Measurements from ENCODE around the gene TAF1B. TPM values are rescaled to one million over a fixed set of nuclear protein-coding genes. Genes with fewer than 3 reads are reported as not detected.

Gene TAF1B
- total and polyA plus RNA-seq, 10 of the 15 experiments (the other 5 are each of a cell fraction or from before 2014, with no cell fraction given): 8.1 to 18.3 (median 12.4) TPM

- TF ChIP-seq CEBPZ (IDR thresholded peaks at IDR 0.05; ENCODE audit: low read depth, low read length) (no peak), KDM1A (IDR thresholded peaks at IDR 0.05; ENCODE audit: borderline replicate concordance) (no peak), PML (IDR thresholded peaks at IDR 0.05; ENCODE audit: low read length) (peak; percentile 78; the same call in 1 of the 2 replicates), CREM (IDR thresholded peaks at IDR 0.05; ENCODE audit: low read depth) (peak; percentile 16; the same call in 1 of the 2 replicates), NBN (IDR thresholded peaks at IDR 0.05) (peak; percentile 57; the same call in 1 of the 2 replicates), IKZF1 (conservative IDR thresholded peaks at IDR 0.05) (peak; percentile 96), MTA3 (IDR thresholded peaks at IDR 0.05; ENCODE audit: borderline replicate concordance, low read length) (no peak), SUZ12 (IDR thresholded peaks at IDR 0.05; ENCODE audit: unreplicated experiment) (no peak), ZNF217 (IDR thresholded peaks at IDR 0.05) (no peak), SRF (IDR thresholded peaks at IDR 0.05; ENCODE audit: low read depth in 2 of 2, low read length in 2 of 2) (0 out of 4 replicates have a peak, but pooled peaks of 1 of the 2 experiments have one; percentile 9), IKZF2 (IDR thresholded peaks at IDR 0.05) (peak; percentile 36 to 44; a peak in 3 of 4 replicates), HDAC6 (IDR thresholded peaks at IDR 0.05; ENCODE audit: unreplicated experiment) (no peak), BRCA1 (IDR thresholded peaks at IDR 0.05; ENCODE audit: low read depth, low read length) (no peak), KAT2A (conservative IDR thresholded peaks at IDR 0.05; ENCODE audit: control insufficient read depth, low read depth, low read length) (no peak), LARP7 (IDR thresholded peaks at IDR 0.05) (no peak; the same call in 1 of the 2 replicates), MXI1 (IDR thresholded peaks at IDR 0.05; ENCODE audit: low read depth, low read length) (peak; percentile 54), CUX1 (IDR thresholded peaks at IDR 0.05; ENCODE audit: insufficient replicate concordance, low read depth, low read length) (no peak), BACH1 (IDR thresholded peaks at IDR 0.05; ENCODE audit: borderline replicate concordance) (no peak; the same call in 1 of the 2 replicates), NRF1 (conservative IDR thresholded peaks at IDR 0.05; ENCODE audit: low read depth, low read length) (peak; percentile 75), SREBF1 (IDR thresholded peaks at IDR 0.05; ENCODE audit: low read length) (no peak), ZNF24 (IDR thresholded peaks at IDR 0.05) (peak; percentile 64)
Observed at GRCh38 chr2:9843229-9844035, at the start of gene TAF1B (continued).

Measured in GM12878 (cell line).